Nephron progenitor cell (in vitro differentiated cells): Measurements from ENCODE around the gene ITPRIP.

Experiments used
- DNase-seq: peaks from one replicate; pipeline ENCODE4 v3.0.0; 2021
- H3K27ac Mint-ChIP-seq: 2 replicates; pipeline ENCODE4 v1.8.0; 2021; ENCODE audit warnings: mild to moderate bottlenecking, moderate library complexity, mixed read lengths
- H3K27me3 Mint-ChIP-seq: 2 replicates; pipeline ENCODE4 v1.8.0; 2021; ENCODE audit warnings: mild to moderate bottlenecking, low read depth, mixed read lengths; ENCODE audit not compliant: poor library complexity
- H3K36me3 Mint-ChIP-seq: 2 replicates; pipeline ENCODE4 v1.8.0; 2021; ENCODE audit warnings: low read depth, mixed read lengths
- H3K4me1 Mint-ChIP-seq: 2 replicates; pipeline ENCODE4 v1.8.0; 2021; ENCODE audit warnings: mixed read lengths
- H3K4me3 Mint-ChIP-seq: 2 replicates; pipeline ENCODE4 v1.8.0; 2021; ENCODE audit warnings: mild to moderate bottlenecking, moderate library complexity, mixed read lengths
- H3K9me3 Mint-ChIP-seq: 2 replicates; pipeline ENCODE4 v1.8.0; 2021; ENCODE audit warnings: mild to moderate bottlenecking, moderate library complexity, mixed read lengths
- CTCF ChIP-seq: fragments of 200-600 bp; sonication (generic); IDR thresholded peaks from 2 replicates; pipeline ENCODE4 v1.5.0; 2021; ENCODE audit warnings: antibody characterized with exemption

The ITPRIP gene

GRCh38 chr10:104304927-104305326, 33.3 kb downstream of the ITPRIP start:
- DNase-seq: no peak
- Mint-ChIP-seq H3K36me3 (peaks cover 11% of the 10 kb centered on the region), H3K27ac (peak overlapping the region; percentile 27), H3K9me3 (peaks cover 10% of the 10 kb centered on the region), H3K27me3 (peaks cover 3% of the 10 kb centered on the region), H3K4me1 (peaks cover 49% of the 10 kb centered on the region), H3K4me3 (no peak overlapping the region)
- TF ChIP-seq CTCF: no peak

- no peak overlapping the region for H3K27ac Mint-ChIP-seq
- DNase-seq: no peak
- peaks cover 10% of the 10 kb centered on the region for H3K9me3 Mint-ChIP-seq
- peaks cover 11% of the 10 kb centered on the region for H3K36me3 Mint-ChIP-seq
- TF ChIP-seq CTCF: no peak
- H3K27me3 Mint-ChIP-seq: peaks cover 3% of the 10 kb centered on the region
- no peak overlapping the region for H3K4me3 Mint-ChIP-seq
- H3K4me1 Mint-ChIP-seq: peaks cover 53% of the 10 kb centered on the region
Measured at GRCh38 chr10:104304356-104304745, 33.9 kb downstream of the ITPRIP start.

GRCh38 chr10:104303594-104304355, 34.5 kb downstream of the ITPRIP start:
- no peak for TF ChIP-seq CTCF
- Mint-ChIP-seq H3K27ac (no peak overlapping the region), H3K27me3 (peaks cover 3% of the 10 kb centered on the region)

GRCh38 chr10:104301907-104302690, 36.2 kb downstream of the ITPRIP start:
- peaks cover 10% of the 10 kb centered on the region for H3K9me3 Mint-ChIP-seq
- no peak overlapping the region for H3K4me3 Mint-ChIP-seq
- DNase-seq: no peak
- peaks cover 11% of the 10 kb centered on the region for H3K36me3 Mint-ChIP-seq
- peaks cover 40% of the 10 kb centered on the region for H3K4me1 Mint-ChIP-seq
- H3K27ac Mint-ChIP-seq: no peak overlapping the region
- TF ChIP-seq CTCF: no peak
- peaks cover 3% of the 10 kb centered on the region for H3K27me3 Mint-ChIP-seq

More at GRCh38 chr10:104303594-104304355, 34.5 kb downstream of the ITPRIP start:
- no peak overlapping the region for H3K4me3 Mint-ChIP-seq
- H3K36me3 Mint-ChIP-seq: peaks cover 11% of the 10 kb centered on the region
- peaks cover 10% of the 10 kb centered on the region for H3K9me3 Mint-ChIP-seq
- H3K4me1 Mint-ChIP-seq: peaks cover 50% of the 10 kb centered on the region
- no peak for DNase-seq

- TF ChIP-seq CTCF: no peak
- Mint-ChIP-seq H3K4me1 (peaks cover 29% of the 10 kb centered on the region), H3K4me3 (no peak overlapping the region), H3K27ac (peak overlapping the region; percentile 85), H3K27me3 (peaks cover 3% of the 10 kb centered on the region), H3K36me3 (peaks cover 11% of the 10 kb centered on the region), H3K9me3 (peaks cover 10% of the 10 kb centered on the region)
- DNase-seq: peak; percentile 19
Measured at GRCh38 chr10:104300736-104301292, 37.5 kb downstream of the ITPRIP start.
